Measurements from ENCODE around the gene AOC2.
"Not testable (repeated sequence)": the region's sequence is repeated elsewhere in the genome, so short reads cannot be mapped to it uniquely, and the experiment has no call there.

AOC2 gene

GRCh38 chr17:42850954-42851353 lies 6.6 kb downstream of the AOC2 start, which contains the start of gene AOC3:
Gene AOC3, plus strand, starts transcription at chr17:42851199. Its CDS starts 145 bp downstream, at chr17:42851344.
- in situ Hi-C loops (cut with HindIII; ENCODE audit: low pct_ligation_motif_present, low pct_unique_long_range_greater_than_20kb, low sequenced_read_pairs) = no loop called here
- DNase-seq = no peak

GRCh38 chr17:42851371-42852240 lies 7.2 kb downstream of the AOC2 start:
- DNase-seq; in situ Hi-C loops (cut with HindIII; ENCODE audit: low pct_ligation_motif_present, low pct_unique_long_range_greater_than_20kb, low sequenced_read_pairs): not testable (repeated sequence)

- no peak for DNase-seq
- in situ Hi-C loops (cut with HindIII; ENCODE audit: low pct_ligation_motif_present, low pct_unique_long_range_greater_than_20kb, low sequenced_read_pairs) = no loop called here
These were observed 8.0 kb downstream of the AOC2 start for GRCh38 chr17:42852351-42852750.

DNA sequence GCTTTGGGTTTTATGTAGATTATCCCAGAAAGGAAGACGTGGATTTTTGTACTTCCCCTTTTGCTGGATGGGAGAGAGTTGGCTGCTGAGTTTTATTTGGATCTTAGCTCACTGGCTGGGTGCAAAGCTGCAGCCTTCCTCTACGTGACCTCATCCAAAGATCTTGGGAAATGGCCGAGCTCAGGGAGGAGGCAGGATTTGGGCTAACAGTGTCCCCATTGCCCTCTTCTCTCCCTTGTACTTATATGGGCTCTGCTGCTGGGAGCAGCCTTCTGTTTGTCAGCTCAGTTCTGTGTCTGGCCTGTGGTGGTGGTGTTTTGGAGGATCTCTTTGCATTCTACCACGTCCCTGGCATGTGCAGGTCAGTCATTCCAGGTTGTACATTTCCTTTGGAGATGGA lies 8.6 kb downstream of the AOC2 start:
- in situ Hi-C loops (cut with HindIII; ENCODE audit: low pct_ligation_motif_present, low pct_unique_long_range_greater_than_20kb, low sequenced_read_pairs) = no loop called here
- DNase-seq = no peak

DNA sequence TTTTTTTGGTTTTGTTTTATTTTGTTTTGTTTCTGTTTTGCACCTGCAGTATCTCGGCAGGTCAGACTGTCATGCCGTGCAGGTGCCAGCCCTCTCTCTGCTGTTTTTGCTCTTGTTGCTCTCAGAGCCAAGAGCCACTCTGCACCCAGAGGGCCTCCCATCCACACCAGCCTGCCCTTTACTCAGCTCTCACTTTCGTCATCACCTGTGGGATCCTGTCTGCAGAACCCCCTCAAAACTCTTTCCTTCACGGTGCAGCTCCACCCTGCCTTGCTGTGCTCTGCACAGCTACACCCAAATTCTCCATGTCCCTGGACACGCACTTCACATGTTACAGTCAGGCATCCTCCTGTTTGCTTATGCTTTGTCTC lies 9.2 kb downstream of the AOC2 start:
- in situ Hi-C loops (cut with HindIII; ENCODE audit: low pct_ligation_motif_present, low pct_unique_long_range_greater_than_20kb, low sequenced_read_pairs) = no loop called here
- DNase-seq = no peak

- no peak for DNase-seq
- in situ Hi-C loops (cut with HindIII; ENCODE audit: low pct_ligation_motif_present, low pct_unique_long_range_greater_than_20kb, low sequenced_read_pairs) = no loop called here
These were observed 9.8 kb downstream of the AOC2 start for GRCh38 chr17:42853968-42854790.

DNA sequence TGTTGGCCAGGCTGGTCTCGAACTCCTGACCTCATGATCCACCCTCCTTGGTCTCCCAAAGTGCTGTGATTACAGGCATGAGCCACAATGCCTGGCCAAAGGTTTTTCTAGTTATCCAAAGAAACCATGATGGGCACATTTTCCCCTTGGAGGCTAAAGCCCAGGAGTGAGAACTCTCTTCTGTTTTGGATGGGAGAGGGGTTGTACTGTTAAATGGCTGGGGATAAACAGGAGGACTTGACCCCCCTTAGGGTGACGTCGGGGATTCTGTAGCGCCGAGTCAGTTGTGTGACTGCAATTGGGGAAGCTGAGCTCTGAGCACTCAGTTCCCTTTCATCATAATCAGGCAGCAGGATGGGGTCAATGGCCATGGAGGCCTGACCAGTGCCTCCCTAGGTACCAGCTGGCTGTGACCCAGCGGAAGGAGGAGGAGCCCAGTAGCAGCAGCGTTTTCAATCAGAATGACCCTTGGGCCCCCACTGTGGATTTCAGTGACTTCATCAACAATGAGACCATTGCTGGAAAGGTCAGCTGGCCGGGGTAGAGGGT lies 10.7 kb downstream of the AOC2 start:
- in situ Hi-C loops (cut with HindIII; ENCODE audit: low pct_ligation_motif_present, low pct_unique_long_range_greater_than_20kb, low sequenced_read_pairs) = no loop called here
- no peak for DNase-seq

DNA sequence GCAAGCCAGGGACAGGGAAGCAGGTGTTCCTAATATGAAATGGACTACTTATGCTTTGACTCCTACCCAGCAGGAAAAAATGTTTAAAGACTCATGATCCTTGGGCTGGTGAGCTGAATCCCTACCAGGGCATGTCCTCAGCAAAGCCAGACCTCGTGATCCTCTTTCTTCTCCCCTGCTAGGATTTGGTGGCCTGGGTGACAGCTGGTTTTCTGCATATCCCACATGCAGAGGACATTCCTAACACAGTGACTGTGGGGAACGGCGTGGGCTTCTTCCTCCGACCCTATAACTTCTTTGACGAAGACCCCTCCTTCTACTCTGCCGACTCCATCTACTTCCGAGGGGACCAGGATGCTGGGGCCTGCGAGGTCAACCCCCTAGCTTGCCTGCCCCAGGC lies 11.7 kb downstream of the AOC2 start:
- DNase-seq; in situ Hi-C loops (cut with HindIII; ENCODE audit: low pct_ligation_motif_present, low pct_unique_long_range_greater_than_20kb, low sequenced_read_pairs): not testable (repeated sequence)

- in situ Hi-C loops (cut with HindIII; ENCODE audit: low pct_ligation_motif_present, low pct_unique_long_range_greater_than_20kb, low sequenced_read_pairs); DNase-seq: not testable (repeated sequence)
These were observed 12.1 kb downstream of the AOC2 start for GRCh38 chr17:42856516-42856915.

GRCh38 chr17:42857389-42857788 lies 13.0 kb downstream of the AOC2 start:
- DNase-seq = no peak

GRCh38 chr17:42865638-42866094 lies 21.3 kb downstream of the AOC2 start:
- in situ Hi-C loops (cut with HindIII; ENCODE audit: low pct_ligation_motif_present, low pct_unique_long_range_greater_than_20kb, low sequenced_read_pairs) = no loop called here
- no peak for DNase-seq

More at GRCh38 chr17:42857389-42857788, 13.0 kb downstream of the AOC2 start:
- in situ Hi-C loops (cut with HindIII; ENCODE audit: low pct_ligation_motif_present, low pct_unique_long_range_greater_than_20kb, low sequenced_read_pairs) = no loop called here

GRCh38 chr17:42866216-42866615 lies 21.8 kb downstream of the AOC2 start:
- in situ Hi-C loops (cut with HindIII; ENCODE audit: low pct_ligation_motif_present, low pct_unique_long_range_greater_than_20kb, low sequenced_read_pairs) = no loop called here
- DNase-seq = no peak

GRCh38 chr17:42866631-42867575 lies 22.5 kb downstream of the AOC2 start:
- no peak for DNase-seq
- in situ Hi-C loops (cut with HindIII; ENCODE audit: low pct_ligation_motif_present, low pct_unique_long_range_greater_than_20kb, low sequenced_read_pairs) = no loop called here

DNA sequence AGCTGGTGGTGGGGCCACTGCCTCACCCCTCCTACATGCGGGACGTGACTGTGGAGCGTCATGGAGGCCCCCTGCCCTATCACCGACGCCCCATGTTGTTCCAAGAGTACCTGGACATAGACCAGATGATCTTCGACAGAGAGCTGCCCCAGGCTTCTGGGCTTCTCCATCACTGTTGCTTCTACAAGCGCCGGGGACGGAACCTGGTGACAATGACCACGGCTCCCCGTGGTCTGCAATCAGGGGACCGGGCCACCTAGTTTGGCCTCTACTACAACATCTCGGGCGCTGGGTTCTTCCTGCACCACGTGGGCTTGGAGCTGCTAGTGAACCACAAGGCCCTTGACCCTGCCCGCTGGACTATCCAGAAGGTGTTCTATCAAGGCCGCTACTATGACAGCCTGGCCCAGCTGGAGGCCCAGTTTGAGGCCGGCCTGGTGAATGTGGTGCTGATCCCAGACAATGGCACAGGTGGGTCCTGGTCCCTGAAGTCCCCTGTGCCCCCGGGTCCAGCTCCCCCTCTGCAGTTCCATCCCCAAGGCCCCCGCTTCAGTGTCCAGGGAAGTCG lies 23.4 kb downstream of the AOC2 start:
- DNase-seq; in situ Hi-C loops (cut with HindIII; ENCODE audit: low pct_ligation_motif_present, low pct_unique_long_range_greater_than_20kb, low sequenced_read_pairs): not testable (repeated sequence)

GRCh38 chr17:42868338-42868737 lies 24.0 kb downstream of the AOC2 start:
- in situ Hi-C loops (cut with HindIII; ENCODE audit: low pct_ligation_motif_present, low pct_unique_long_range_greater_than_20kb, low sequenced_read_pairs) = no loop called here
- no peak for DNase-seq

- DNase-seq = no peak
- in situ Hi-C loops (cut with HindIII; ENCODE audit: low pct_ligation_motif_present, low pct_unique_long_range_greater_than_20kb, low sequenced_read_pairs) = no loop called here
These were observed 27.3 kb downstream of the AOC2 start for GRCh38 chr17:42871647-42872046.

- in situ Hi-C loops (cut with HindIII; ENCODE audit: low pct_ligation_motif_present, low pct_unique_long_range_greater_than_20kb, low sequenced_read_pairs) = no loop called here
- no peak for DNase-seq
These were observed 28.0 kb downstream of the AOC2 start for GRCh38 chr17:42872251-42872965.

All from ACHN (cell line).